Activated CD8-positive, alpha-beta T cell treated with anti-CD3 and anti-CD28 coated beads, Interleukin-2, amount 10 ng/mL, durations not matched to agents 7 days and 5 days (primary cell): ENCODE results near the gene GCNT3. TPM values are rescaled to one million over a fixed set of nuclear protein-coding genes. Genes with fewer than 3 reads are reported as not detected.
"Not testable (repeated sequence)": the region's sequence is repeated elsewhere in the genome, so short reads cannot be mapped to it uniquely, and the experiment has no call there.

Experiments
- ATAC-seq: fragments of 150-1000 bp; cut with Tn5 transposase; one replicate; pipeline ENCODE4 v1.10.0; 2021; ENCODE audit warnings: moderate library complexity
- CTCF ChIA-PET: fragments of 350-600 bp; sonication (Branson Sonifier 250); formaldehyde crosslinking; loops from one replicate; lab custom pipeline; 2021; ENCODE audit warnings: antibody characterized with exemption; lab: Charles Lee
- POLR2A ChIA-PET: fragments of 350-600 bp; sonication (Branson Sonifier 250); formaldehyde crosslinking; loops from one replicate; lab custom pipeline; 2021; ENCODE audit warnings: antibody characterized with exemption; lab: Charles Lee
- DNase-seq: peaks from one replicate; pipeline ENCODE4 v3.0.0-alpha.2; 2020
- H3K27ac Mint-ChIP-seq: one replicate; pipeline ENCODE4 v1.8.0; 2021; ENCODE audit warnings: mild to moderate bottlenecking, mixed read lengths
- H3K27me3 Mint-ChIP-seq: one replicate; pipeline ENCODE4 v1.8.0; 2021; ENCODE audit warnings: low read depth, mixed read lengths
- H3K36me3 Mint-ChIP-seq: one replicate; pipeline ENCODE4 v1.8.0; 2021; ENCODE audit warnings: low read depth, mixed read lengths
- H3K4me1 Mint-ChIP-seq: one replicate; pipeline ENCODE4 v1.8.0; 2021; ENCODE audit warnings: low read depth, mixed read lengths
- H3K4me3 Mint-ChIP-seq: one replicate; pipeline ENCODE4 v1.8.0; 2021; ENCODE audit warnings: mild to moderate bottlenecking, mixed read lengths
- H3K9me3 Mint-ChIP-seq: one replicate; pipeline ENCODE4 v1.8.0; 2022; ENCODE audit warnings: mixed read lengths; ENCODE audit not compliant: insufficient read depth
- total RNA-seq, 2 experiments: library from RNA; stranded (reverse); gene quantifications; one replicate each; pipeline ENCODE4 v1.2.3, GENCODE V29; 2021

Gene GCNT3
- total RNA-seq, 2 experiments from 2014 or later = not detected

- ChIA-PET CTCF (interaction anchor here (0.6 to 2.2 kb wide), 2 partner anchors 89 to 108 kb away, joined by 3 to 12 read pairs; no protein-coding TSS in a partner anchor), POLR2A (no interaction called here)
- no peaks in the 10 kb centered on the region for H3K9me3 Mint-ChIP-seq
- ATAC-seq (peak; percentile 86), DNase-seq (peak; percentile 64)
- H3K4me1 Mint-ChIP-seq = no peaks in the 10 kb centered on the region
- H3K4me3 Mint-ChIP-seq = no peak overlapping the region
- H3K27me3 Mint-ChIP-seq = peaks cover 20% of the 10 kb centered on the region
- H3K27ac Mint-ChIP-seq = no peak overlapping the region
- H3K36me3 Mint-ChIP-seq = no peaks in the 10 kb centered on the region
Measured at GRCh38 chr15:59622289-59622688, 10.7 kb downstream of the GCNT3 start.

GRCh38 chr15:59632714-59633113, 21.1 kb downstream of the GCNT3 start:
- Mint-ChIP-seq H3K36me3 (peaks cover 8% of the 10 kb centered on the region), H3K4me1 (peaks cover 2% of the 10 kb centered on the region), H3K27me3 (peaks cover 5% of the 10 kb centered on the region), H3K4me3 (no peak overlapping the region), H3K9me3 (no peaks in the 10 kb centered on the region), H3K27ac (no peak overlapping the region)
- DNase-seq (no peak), ATAC-seq (no peak)
- ChIA-PET CTCF (interaction anchor here (2.2 kb wide), 1 partner anchor 104 kb away, joined by 5 read pairs; no protein-coding TSS in a partner anchor), POLR2A (no interaction called here)

- H3K27me3 Mint-ChIP-seq = no peaks in the 10 kb centered on the region
Measured at GRCh38 chr15:59636184-59636583, 24.6 kb downstream of the GCNT3 start.

GRCh38 chr15:59637507-59637906, 25.9 kb downstream of the GCNT3 start:
- POLR2A ChIA-PET, H3K27me3 Mint-ChIP-seq, H3K4me1 Mint-ChIP-seq, H3K4me3 Mint-ChIP-seq, H3K27ac Mint-ChIP-seq, H3K9me3 Mint-ChIP-seq, ATAC-seq, DNase-seq: not testable (repeated sequence)
- H3K36me3 Mint-ChIP-seq = peaks cover 32% of the 10 kb centered on the region
- CTCF ChIA-PET = interaction anchor here (0.6 to 1.5 kb wide), 5 partner anchors 17 to 519 kb away, joined by 3 to 9 read pairs (median 3); no protein-coding TSS in a partner anchor

More at GRCh38 chr15:59636184-59636583, 24.6 kb downstream of the GCNT3 start:
- ATAC-seq (no peak), DNase-seq (no peak)
- Mint-ChIP-seq H3K4me1 (no peaks in the 10 kb centered on the region), H3K27ac (no peak overlapping the region), H3K9me3 (no peaks in the 10 kb centered on the region), H3K36me3 (peaks cover 24% of the 10 kb centered on the region), H3K4me3 (no peak overlapping the region)
- CTCF ChIA-PET = interaction anchor here (1.0 to 1.5 kb wide), 4 partner anchors 9 to 107 kb away, joined by 3 to 6 read pairs (median 3); no protein-coding TSS in a partner anchor
- POLR2A ChIA-PET = no interaction called here

GRCh38 chr15:59642351-59642750, 30.8 kb downstream of the GCNT3 start:
- no peak overlapping the region for H3K4me3 Mint-ChIP-seq
- H3K36me3 Mint-ChIP-seq = peaks cover 44% of the 10 kb centered on the region
- no peaks in the 10 kb centered on the region for H3K4me1 Mint-ChIP-seq
- no peak for DNase-seq
- H3K9me3 Mint-ChIP-seq = no peaks in the 10 kb centered on the region
- ATAC-seq = no peak
- POLR2A ChIA-PET = no interaction called here
- CTCF ChIA-PET = interaction anchor here (0.7 to 2.4 kb wide), 8 partner anchors 10 to 476 kb away, joined by 3 to 22 read pairs (median 4); no protein-coding TSS in a partner anchor
- no peaks in the 10 kb centered on the region for H3K27me3 Mint-ChIP-seq
- H3K27ac Mint-ChIP-seq = no peak overlapping the region

GRCh38 chr15:59644756-59645155, 33.2 kb downstream of the GCNT3 start:
- POLR2A ChIA-PET = interaction anchor here (1.0 kb wide), 1 partner anchor 8 kb away, joined by 4 read pairs; no protein-coding TSS in a partner anchor
- Mint-ChIP-seq H3K4me1 (no peaks in the 10 kb centered on the region), H3K4me3 (no peak overlapping the region), H3K9me3 (no peaks in the 10 kb centered on the region), H3K27ac (peak overlapping the region; percentile 2), H3K27me3 (no peaks in the 10 kb centered on the region), H3K36me3 (peaks cover 35% of the 10 kb centered on the region)
- ATAC-seq (no peak), DNase-seq (no peak)
- CTCF ChIA-PET = interaction anchor here (1.2 to 1.9 kb wide), 4 partner anchors 33 to 116 kb away, joined by 4 to 5 read pairs (median 4); partner anchors contain the start of gene GCNT3

- DNase-seq, H3K4me3 Mint-ChIP-seq, POLR2A ChIA-PET, H3K4me1 Mint-ChIP-seq, ATAC-seq, H3K9me3 Mint-ChIP-seq, H3K27ac Mint-ChIP-seq, H3K27me3 Mint-ChIP-seq: not testable (repeated sequence)
- H3K36me3 Mint-ChIP-seq = peaks cover 38% of the 10 kb centered on the region
- CTCF ChIA-PET = interaction anchor here (0.9 to 1.9 kb wide), 2 partner anchors 113 to 117 kb away, joined by 3 to 4 read pairs; no protein-coding TSS in a partner anchor
Measured at GRCh38 chr15:59645812-59646211, 34.2 kb downstream of the GCNT3 start.

- no peaks in the 10 kb centered on the region for H3K4me1 Mint-ChIP-seq
- ChIA-PET POLR2A (interaction anchor here (1.3 kb wide), 1 partner anchor 11 kb away, joined by 5 read pairs; the partner anchor contains the start of gene GTF2A2), CTCF (interaction anchor here (0.9 to 1.9 kb wide), 3 partner anchors 16 to 117 kb away, joined by 3 to 4 read pairs (median 3); no protein-coding TSS in a partner anchor)
- no peak for ATAC-seq
- H3K27me3 Mint-ChIP-seq = no peaks in the 10 kb centered on the region
- DNase-seq = no peak
- H3K4me3 Mint-ChIP-seq = no peak overlapping the region
- H3K27ac Mint-ChIP-seq = no peak overlapping the region
- no peaks in the 10 kb centered on the region for H3K9me3 Mint-ChIP-seq
- H3K36me3 Mint-ChIP-seq = peaks cover 37% of the 10 kb centered on the region
Measured at GRCh38 chr15:59646277-59646676, 34.7 kb downstream of the GCNT3 start.

- Mint-ChIP-seq H3K27me3 (no peaks in the 10 kb centered on the region), H3K36me3 (peaks cover 38% of the 10 kb centered on the region), H3K9me3 (no peaks in the 10 kb centered on the region), H3K4me3 (no peak overlapping the region), H3K4me1 (no peaks in the 10 kb centered on the region), H3K27ac (no peak overlapping the region)
- ChIA-PET POLR2A (interaction anchor here (1.3 kb wide), 1 partner anchor 11 kb away, joined by 5 read pairs; the partner anchor contains the start of gene GTF2A2), CTCF (interaction anchor here (0.9 kb wide), 1 partner anchor 17 kb away, joined by 3 read pairs; no protein-coding TSS in a partner anchor)
- DNase-seq (no peak), ATAC-seq (no peak)
Measured at GRCh38 chr15:59647085-59647484, 35.5 kb downstream of the GCNT3 start.

GRCh38 chr15:59649603-59650002, 38.0 kb downstream of the GCNT3 start:
- no peak for ATAC-seq
- no peak for DNase-seq
- Mint-ChIP-seq H3K4me1 (peaks cover 2% of the 10 kb centered on the region), H3K27me3 (no peaks in the 10 kb centered on the region), H3K9me3 (no peaks in the 10 kb centered on the region), H3K27ac (no peak overlapping the region), H3K4me3 (no peak overlapping the region), H3K36me3 (peaks cover 32% of the 10 kb centered on the region)
- POLR2A ChIA-PET = interaction anchor here (1.4 kb wide), 1 partner anchor 8 kb away, joined by 3 read pairs; the partner anchor contains the start of gene GTF2A2
- CTCF ChIA-PET = no interaction called here

- DNase-seq (no peak), ATAC-seq (no peak)
- peaks cover 9% of the 10 kb centered on the region for H3K4me1 Mint-ChIP-seq
- no peaks in the 10 kb centered on the region for H3K27me3 Mint-ChIP-seq
- POLR2A ChIA-PET = interaction anchor here (1.0 to 1.4 kb wide), 2 partner anchors 10 to 33 kb away, joined by 3 to 4 read pairs; no protein-coding TSS in a partner anchor
- CTCF ChIA-PET = interaction anchor here (1.5 kb wide), 1 partner anchor 17 kb away, joined by 3 read pairs; no protein-coding TSS in a partner anchor
- H3K27ac Mint-ChIP-seq = no peak overlapping the region
- no peaks in the 10 kb centered on the region for H3K9me3 Mint-ChIP-seq
- H3K36me3 Mint-ChIP-seq = peaks cover 31% of the 10 kb centered on the region
- no peak overlapping the region for H3K4me3 Mint-ChIP-seq
Measured at GRCh38 chr15:59654046-59654445, 42.5 kb downstream of the GCNT3 start.
